Trophoblast cell (in vitro differentiated cells and primary cell): ENCODE measurements around the gene CER1.

Experiments used
- DNase-seq, 2 donors: peaks; one replicate each; pipeline ENCODE4 v3.0.0-alpha.2; 2016
- H2AFZ ChIP-seq: 2 replicates; pipeline ENCODE4 v1.6.1; 2013; ENCODE audit warnings: low read length, moderate library complexity, mild to moderate bottlenecking; ENCODE audit not compliant: insufficient read depth, poor library complexity
- H2AK5ac ChIP-seq: 2 replicates; pipeline ENCODE4 v1.6.1; 2013; ENCODE audit warnings: mild to moderate bottlenecking, low read length
- H2BK120ac ChIP-seq: 2 replicates; pipeline ENCODE4 v1.6.1; 2013; ENCODE audit warnings: low read length, mild to moderate bottlenecking, moderate library complexity; ENCODE audit not compliant: insufficient read depth, poor library complexity
- H2BK12ac ChIP-seq: 2 replicates; pipeline ENCODE4 v1.6.1; 2013; ENCODE audit warnings: mild to moderate bottlenecking, low read length, moderate library complexity
- H2BK5ac ChIP-seq: 2 replicates; pipeline ENCODE4 v1.6.1; 2013; ENCODE audit warnings: low read length, low read depth, moderate library complexity, mild to moderate bottlenecking; ENCODE audit not compliant: poor library complexity
- H3K14ac ChIP-seq: 2 replicates; pipeline ENCODE4 v1.6.1; 2013; ENCODE audit warnings: mild to moderate bottlenecking, low read length
- H3K18ac ChIP-seq: 2 replicates; pipeline ENCODE4 v1.6.1; 2013; ENCODE audit warnings: mild to moderate bottlenecking, low read length
- H3K23ac ChIP-seq: 2 replicates; pipeline ENCODE4 v1.6.1; 2013; ENCODE audit warnings: low read length
- H3K27ac ChIP-seq: 2 replicates; pipeline ENCODE4 v1.5.1; 2013; ENCODE audit warnings: low read depth, mild to moderate bottlenecking, inconsistent platforms, low read length, moderate library complexity
- H3K27me3 ChIP-seq: 2 replicates; pipeline ENCODE4 v1.6.1; 2013; ENCODE audit warnings: inconsistent platforms, mild to moderate bottlenecking, low read length, moderate library complexity; ENCODE audit not compliant: insufficient read depth
- H3K36me3 ChIP-seq, 2 experiments: 1 replicate in 1 of 2; 2 replicates in 1 of 2; pipeline ENCODE4 v1.6.1; 2013; ENCODE audit warnings: low read length in 2 of 2, mild to moderate bottlenecking in 2 of 2, moderate library complexity in 1 of 2; ENCODE audit not compliant: insufficient read depth in 2 of 2, control insufficient read depth in 1 of 2
- H3K4ac ChIP-seq: 2 replicates; pipeline ENCODE4 v1.6.1; 2013; ENCODE audit warnings: low read depth, mild to moderate bottlenecking, low read length, moderate library complexity
- H3K4me1 ChIP-seq, 2 experiments: 1 replicate in 1 of 2; 2 replicates in 1 of 2; pipeline ENCODE4 v1.6.1; 2013; ENCODE audit warnings: low read length in 2 of 2, mild to moderate bottlenecking in 2 of 2, moderate library complexity in 1 of 2; ENCODE audit not compliant: insufficient read depth in 2 of 2, control insufficient read depth in 1 of 2
- H3K4me2 ChIP-seq: 2 replicates; pipeline ENCODE4 v1.6.1; 2013; ENCODE audit warnings: inconsistent platforms, mild to moderate bottlenecking, low read length, moderate library complexity
- H3K4me3 ChIP-seq: 2 replicates; pipeline ENCODE4 v1.5.1; 2013; ENCODE audit warnings: mild to moderate bottlenecking, low read depth, low read length, inconsistent platforms
- H3K79me1 ChIP-seq: one replicate; pipeline ENCODE4 v1.6.1; 2013; ENCODE audit warnings: low read length
- H3K79me2 ChIP-seq: 2 replicates; pipeline ENCODE4 v1.6.1; 2013; ENCODE audit warnings: low read length, mild to moderate bottlenecking; ENCODE audit not compliant: control insufficient read depth, insufficient read depth, poor library complexity
- H3K9ac ChIP-seq: 2 replicates; pipeline ENCODE4 v1.6.1; 2013; ENCODE audit warnings: mild to moderate bottlenecking, low read length
- H3K9me3 ChIP-seq: 2 replicates; pipeline ENCODE4 v1.6.1; 2013; ENCODE audit warnings: low read depth, mild to moderate bottlenecking, control low read depth, inconsistent platforms, low read length; ENCODE audit not compliant: insufficient read depth
- H4K12ac ChIP-seq: 2 replicates; pipeline ENCODE4 v1.6.1; 2013; ENCODE audit warnings: low read depth, mild to moderate bottlenecking, low read length, moderate library complexity
- H4K8ac ChIP-seq: 2 replicates; pipeline ENCODE4 v1.6.1; 2013; ENCODE audit warnings: low read depth, mild to moderate bottlenecking, low read length, moderate library complexity
- H4K91ac ChIP-seq: one replicate; pipeline ENCODE4 v1.6.1; 2013; ENCODE audit warnings: low read depth, mild to moderate bottlenecking, low read length, moderate library complexity
- WGBS: extraction: QIAGEN DNeasy Blood & Tissue Kit; methylation state at CpG from one replicate; pipeline ENCODE4 v1.1.7; 2013; ENCODE audit warnings: missing lambda C conversion rate; ENCODE audit not compliant: insufficient read length, insufficient coverage; ENCODE audit errors: extremely low coverage; 5-methylcytosine and 5-hydroxymethylcytosine counted together

CER1 gene

DNA sequence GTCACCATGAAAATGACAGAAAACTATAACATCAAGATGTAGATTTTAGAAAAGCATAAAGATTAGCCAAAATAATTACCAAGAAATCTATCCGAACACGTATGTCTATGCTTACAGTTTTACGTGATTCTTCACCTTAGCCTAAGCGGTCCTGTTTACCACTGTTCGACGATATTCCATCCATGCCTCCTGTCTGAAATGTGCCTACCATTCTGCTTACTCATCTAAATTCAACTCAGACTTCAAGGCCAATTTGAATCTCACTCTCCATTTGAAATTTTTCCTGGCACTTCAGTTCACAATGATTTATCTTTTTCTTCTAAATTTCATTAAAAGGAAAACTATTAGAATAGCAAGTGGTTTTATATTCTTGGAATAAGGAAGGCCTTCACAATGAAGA lies 44.7 kb downstream of the CER1 start:
- WGBS: no CpG with 5 or more reads among the region's 6 CpGs
- Histone ChIP-seq H3K9ac (no peak overlapping the region), H3K18ac (no peak overlapping the region), H3K79me2 (no peaks in the 10 kb centered on the region), H3K36me3 (peaks cover 0 to 2% of the 10 kb centered on the region in 2 experiments), H2AK5ac (no peak overlapping the region), H3K4me1 (no peaks in the 10 kb centered on the region), H4K91ac (no peak overlapping the region), H3K4ac (no peak overlapping the region), H3K27ac (no peak overlapping the region), H2BK120ac (no peak overlapping the region), H3K23ac (no peak overlapping the region), H3K9me3 (no peaks in the 10 kb centered on the region), H2BK5ac (no peak overlapping the region), H3K27me3 (no peaks in the 10 kb centered on the region), H2AFZ (no peak overlapping the region), H4K8ac (no peak overlapping the region), H2BK12ac (no peak overlapping the region), H4K12ac (no peak overlapping the region), H3K79me1 (no peaks in the 10 kb centered on the region), H3K4me3 (no peak overlapping the region), H3K14ac (no peak overlapping the region), H3K4me2 (no peak overlapping the region)
- peak; percentile 17 to 58 for DNase-seq

DNA sequence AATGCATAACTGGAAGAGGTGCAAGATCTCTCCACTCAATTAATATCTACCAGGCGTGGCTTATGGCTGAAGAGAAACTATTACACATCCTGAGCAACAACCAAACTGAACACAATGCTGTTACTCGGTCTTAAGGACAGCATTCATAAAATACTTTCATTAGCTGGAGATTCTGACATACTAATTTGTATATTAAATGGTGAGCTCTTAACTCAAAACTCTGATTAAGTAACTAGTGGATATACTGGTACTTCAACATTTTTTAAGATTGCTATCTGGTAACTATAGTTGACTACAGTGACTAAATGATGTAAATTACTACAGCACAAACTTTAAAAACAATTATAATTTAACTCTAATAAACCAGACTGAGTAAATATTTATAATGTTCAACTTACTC lies 45.1 kb downstream of the CER1 start:
- no peak overlapping the region for H4K8ac ChIP-seq
- no peak overlapping the region for H2AK5ac ChIP-seq
- H3K36me3 ChIP-seq: peaks cover 0 to 3% of the 10 kb centered on the region in 2 experiments
- no peak overlapping the region for H2BK120ac ChIP-seq
- no peak overlapping the region for H3K27ac ChIP-seq
- no peaks in the 10 kb centered on the region for H3K79me2 ChIP-seq
- no peaks in the 10 kb centered on the region for H3K4me1 ChIP-seq
- no CpG with 5 or more reads among the region's 2 CpGs for WGBS
- H3K9ac ChIP-seq: no peak overlapping the region
- no peak overlapping the region for H4K12ac ChIP-seq
- H3K4me3 ChIP-seq: no peak overlapping the region
- no peak overlapping the region for H3K18ac ChIP-seq
- no peak overlapping the region for H2BK12ac ChIP-seq
- H3K4ac ChIP-seq: no peak overlapping the region
- no peak overlapping the region for H2AFZ ChIP-seq
- H3K4me2 ChIP-seq: no peak overlapping the region
- no peak overlapping the region for H2BK5ac ChIP-seq
- H4K91ac ChIP-seq: no peak overlapping the region
- H3K79me1 ChIP-seq: no peaks in the 10 kb centered on the region
- H3K23ac ChIP-seq: no peak overlapping the region
- peak; percentile 12 to 97 for DNase-seq
- no peaks in the 10 kb centered on the region for H3K27me3 ChIP-seq
- H3K14ac ChIP-seq: no peak overlapping the region
- no peaks in the 10 kb centered on the region for H3K9me3 ChIP-seq

DNA sequence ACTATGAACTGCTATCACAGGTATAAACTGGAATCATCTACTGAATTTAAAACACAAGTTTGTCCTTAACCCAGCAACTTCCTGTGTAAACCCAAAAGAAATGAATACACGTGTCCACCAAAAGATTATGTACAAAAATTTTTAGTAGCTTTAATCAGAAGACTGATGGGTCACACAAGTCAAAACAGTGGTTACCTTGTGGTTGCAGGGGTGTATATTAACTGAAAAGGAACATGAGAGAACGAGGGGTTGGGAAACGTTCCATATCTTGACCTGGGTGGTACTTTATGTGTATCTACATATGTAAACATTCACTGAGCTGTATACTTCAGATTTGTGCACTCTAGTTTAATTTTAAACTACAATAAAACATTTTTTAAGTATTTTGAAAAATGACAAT lies 47.9 kb downstream of the CER1 start:
- H2BK12ac ChIP-seq: no peak overlapping the region
- no peaks in the 10 kb centered on the region for H3K79me2 ChIP-seq
- H3K4ac ChIP-seq: no peak overlapping the region
- H2BK120ac ChIP-seq: no peak overlapping the region
- H3K79me1 ChIP-seq: no peaks in the 10 kb centered on the region
- H3K18ac ChIP-seq: no peak overlapping the region
- H4K91ac ChIP-seq: no peak overlapping the region
- no peaks in the 10 kb centered on the region for H3K4me1 ChIP-seq
- H3K27ac ChIP-seq: no peak overlapping the region
- no peak overlapping the region for H3K14ac ChIP-seq
- H4K12ac ChIP-seq: no peak overlapping the region
- no peak overlapping the region for H4K8ac ChIP-seq
- H2AK5ac ChIP-seq: no peak overlapping the region
- H3K9me3 ChIP-seq: no peaks in the 10 kb centered on the region
- DNase-seq: no peak
- no peak overlapping the region for H3K4me2 ChIP-seq
- no peak overlapping the region for H2BK5ac ChIP-seq
- H3K23ac ChIP-seq: no peak overlapping the region
- peaks cover 0 to 2% of the 10 kb centered on the region in 2 experiments for H3K36me3 ChIP-seq
- H3K9ac ChIP-seq: no peak overlapping the region
- WGBS: no CpG with 5 or more reads among the region's 3 CpGs
- no peak overlapping the region for H2AFZ ChIP-seq
- H3K27me3 ChIP-seq: no peaks in the 10 kb centered on the region
- no peak overlapping the region for H3K4me3 ChIP-seq

DNA sequence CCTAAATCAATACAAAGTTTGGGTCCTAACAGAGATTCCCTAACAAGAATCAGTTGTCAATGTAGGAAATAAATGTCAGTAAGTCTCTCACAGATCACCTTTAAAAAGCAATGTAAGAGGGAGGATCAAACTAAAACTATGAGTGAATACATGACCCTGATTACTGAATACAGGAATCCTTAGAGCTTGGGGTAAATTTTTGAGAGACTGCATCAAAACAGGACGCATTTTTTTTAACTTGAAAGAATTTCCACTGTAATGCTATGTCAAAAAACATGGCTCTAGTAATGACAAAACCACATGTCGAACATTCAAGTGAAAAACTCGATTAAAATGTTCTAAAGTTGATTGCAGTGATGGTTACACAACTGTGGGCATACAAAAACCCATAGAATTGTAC lies 51.2 kb downstream of the CER1 start:
- H2BK5ac ChIP-seq: no peak overlapping the region
- H4K8ac ChIP-seq: no peak overlapping the region
- H3K27ac ChIP-seq: no peak overlapping the region
- H2BK12ac ChIP-seq: no peak overlapping the region
- no peak overlapping the region for H3K14ac ChIP-seq
- H3K79me1 ChIP-seq: no peaks in the 10 kb centered on the region
- H3K18ac ChIP-seq: no peak overlapping the region
- H3K23ac ChIP-seq: no peak overlapping the region
- H2AK5ac ChIP-seq: no peak overlapping the region
- H3K4me1 ChIP-seq: no peaks in the 10 kb centered on the region
- no peak for DNase-seq
- peaks cover 0 to 2% of the 10 kb centered on the region in 2 experiments for H3K36me3 ChIP-seq
- no peak overlapping the region for H3K4ac ChIP-seq
- no peak overlapping the region for H2BK120ac ChIP-seq
- H4K12ac ChIP-seq: no peak overlapping the region
- H3K4me3 ChIP-seq: no peak overlapping the region
- H3K9ac ChIP-seq: no peak overlapping the region
- no peak overlapping the region for H2AFZ ChIP-seq
- H3K79me2 ChIP-seq: no peaks in the 10 kb centered on the region
- no peak overlapping the region for H4K91ac ChIP-seq
- no peak overlapping the region for H3K4me2 ChIP-seq
- WGBS: no CpG with 5 or more reads among the region's 3 CpGs
- no peaks in the 10 kb centered on the region for H3K9me3 ChIP-seq
- H3K27me3 ChIP-seq: no peaks in the 10 kb centered on the region
